ENCODE results near the gene PCK1.

Gene PCK1

DNA sequence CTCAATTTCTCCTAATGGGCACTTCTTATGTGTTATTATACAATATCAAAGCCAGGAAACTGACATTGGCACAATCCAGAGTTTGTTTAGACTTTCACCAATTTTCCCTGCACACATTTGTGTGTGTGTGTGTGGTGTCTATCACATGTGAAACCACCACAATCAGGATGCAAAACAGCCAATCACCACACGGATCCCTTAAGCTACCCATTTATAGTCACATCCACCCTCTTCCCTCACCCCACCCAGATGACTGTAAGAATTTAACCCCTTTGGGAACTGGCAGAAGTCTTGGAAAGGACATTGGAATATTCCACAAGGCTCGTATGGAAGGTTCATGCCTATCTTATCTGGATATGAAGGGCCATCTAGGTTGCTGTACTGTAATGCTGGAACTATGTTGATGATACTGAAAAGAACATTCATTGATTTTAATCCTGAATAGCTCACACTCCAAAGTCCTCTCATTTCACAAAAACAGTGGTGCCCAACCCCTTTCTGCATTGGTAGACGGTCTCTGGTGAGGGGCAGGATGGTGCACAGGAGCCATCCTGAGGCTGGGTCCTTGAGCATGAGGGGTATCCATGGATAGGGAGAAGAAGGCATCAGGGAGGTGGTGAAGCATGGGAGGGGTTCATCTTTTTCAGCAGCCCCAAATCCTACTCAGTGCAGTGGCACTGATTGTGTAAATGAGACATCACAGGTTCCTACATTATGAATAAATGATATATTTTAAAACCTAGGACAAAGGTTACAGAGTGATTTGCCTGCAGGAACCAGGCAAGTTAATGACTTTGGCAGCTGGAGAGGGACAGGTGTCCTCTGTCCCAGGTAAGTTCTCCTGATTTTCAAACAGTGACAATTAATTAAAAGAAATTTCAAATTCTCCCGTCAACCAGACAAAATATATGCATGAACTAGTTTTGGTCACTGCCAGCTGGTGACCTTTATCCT is 23.9 kb upstream of the PCK1 start:
- no peak for DNase-seq

DNA sequence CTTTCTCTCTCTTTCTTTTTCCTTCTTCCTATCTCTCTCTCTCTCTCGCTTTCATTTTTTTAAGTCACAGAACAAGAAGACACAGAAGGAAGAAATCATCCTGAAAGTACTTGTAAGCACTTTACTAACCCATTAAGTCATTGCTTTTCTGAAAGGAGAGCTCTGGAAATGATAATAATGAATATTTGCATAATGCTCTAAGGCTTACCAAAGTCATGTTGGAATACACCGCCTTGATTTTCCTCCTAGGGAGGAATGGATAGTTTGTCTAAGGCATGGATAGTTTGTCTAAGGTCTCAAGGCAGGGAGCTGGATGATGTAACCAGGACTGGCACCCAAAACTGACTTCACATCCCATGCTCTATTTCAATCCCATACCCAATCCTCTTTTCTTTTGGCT is 23.1 kb upstream of the PCK1 start:
- no peak for DNase-seq

GRCh38 chr20:57539889-57540288 is 21.0 kb upstream of the PCK1 start:
- no peak for DNase-seq

DNA sequence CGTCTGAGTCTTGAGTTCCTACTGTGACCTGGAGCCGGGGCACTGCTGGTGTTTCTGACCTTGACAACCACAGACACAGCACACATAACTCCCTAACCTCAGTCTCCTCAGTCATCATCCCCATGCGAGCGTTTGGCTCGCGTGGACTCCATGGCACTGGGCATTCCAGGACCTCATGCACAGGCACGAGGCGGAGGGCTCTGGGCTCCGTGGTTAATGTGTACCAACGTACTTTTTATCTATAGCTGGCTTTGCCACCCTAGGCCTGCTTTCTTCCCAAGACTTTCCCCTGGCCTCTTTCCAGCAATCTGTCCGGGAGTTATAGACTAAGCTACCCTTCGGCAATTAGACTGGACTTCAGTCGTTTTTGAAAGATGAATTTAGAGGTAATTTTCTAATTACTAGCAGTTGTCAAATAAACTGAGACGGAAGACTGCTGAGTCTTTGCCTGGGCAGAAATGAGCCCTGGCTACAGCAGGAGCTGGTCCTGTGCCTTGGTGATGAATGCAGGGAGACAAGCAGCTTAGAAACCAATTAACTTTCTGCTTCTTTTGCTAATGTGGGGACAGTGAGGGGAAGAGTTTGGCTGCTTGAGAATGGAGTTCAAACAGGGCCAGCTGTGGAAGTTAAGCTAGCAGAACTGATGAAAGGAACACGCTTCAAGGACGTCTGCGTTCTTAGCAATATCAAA is 19.9 kb upstream of the PCK1 start:
- no peak for DNase-seq

- DNase-seq: no peak
These were observed 17.2 kb upstream of the PCK1 start for GRCh38 chr20:57543754-57544153.

DNA sequence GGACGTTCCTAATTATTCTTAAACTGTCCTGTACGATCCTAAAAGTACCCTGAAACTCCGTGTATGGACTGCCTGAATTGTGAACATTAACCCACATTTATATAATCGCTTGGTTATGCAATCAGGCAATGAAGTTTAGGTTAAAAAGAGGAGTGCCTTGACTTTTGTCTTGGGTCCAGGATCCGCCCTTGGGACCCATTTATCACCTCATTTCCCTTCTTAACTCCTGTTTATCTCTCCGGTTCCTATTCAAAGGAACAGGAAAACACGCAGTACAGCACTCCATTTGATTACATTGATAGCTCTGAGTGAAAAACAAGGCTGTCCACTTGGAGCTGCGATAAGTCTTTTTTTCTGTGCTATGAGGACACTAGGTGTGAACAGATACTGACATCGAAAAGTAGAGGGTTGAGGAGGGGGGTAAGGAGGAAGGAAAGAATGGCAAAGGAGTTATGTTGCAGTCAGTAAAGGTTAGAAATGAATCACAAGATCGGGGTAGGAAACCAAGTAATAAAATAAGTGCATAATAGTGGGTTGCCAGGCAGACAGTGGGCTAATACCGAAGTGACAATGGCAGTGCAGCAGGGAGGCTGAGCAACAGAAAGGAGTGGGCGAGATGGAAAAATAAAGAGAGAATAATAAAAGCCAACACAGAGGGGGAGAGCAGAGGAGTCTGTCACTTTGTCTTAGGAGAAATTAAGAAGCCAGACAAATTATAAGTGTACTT is 15.9 kb upstream of the PCK1 start:
- no peak for DNase-seq

GRCh38 chr20:57545927-57546662 is 14.8 kb upstream of the PCK1 start:
- DNase-seq: no peak

DNA sequence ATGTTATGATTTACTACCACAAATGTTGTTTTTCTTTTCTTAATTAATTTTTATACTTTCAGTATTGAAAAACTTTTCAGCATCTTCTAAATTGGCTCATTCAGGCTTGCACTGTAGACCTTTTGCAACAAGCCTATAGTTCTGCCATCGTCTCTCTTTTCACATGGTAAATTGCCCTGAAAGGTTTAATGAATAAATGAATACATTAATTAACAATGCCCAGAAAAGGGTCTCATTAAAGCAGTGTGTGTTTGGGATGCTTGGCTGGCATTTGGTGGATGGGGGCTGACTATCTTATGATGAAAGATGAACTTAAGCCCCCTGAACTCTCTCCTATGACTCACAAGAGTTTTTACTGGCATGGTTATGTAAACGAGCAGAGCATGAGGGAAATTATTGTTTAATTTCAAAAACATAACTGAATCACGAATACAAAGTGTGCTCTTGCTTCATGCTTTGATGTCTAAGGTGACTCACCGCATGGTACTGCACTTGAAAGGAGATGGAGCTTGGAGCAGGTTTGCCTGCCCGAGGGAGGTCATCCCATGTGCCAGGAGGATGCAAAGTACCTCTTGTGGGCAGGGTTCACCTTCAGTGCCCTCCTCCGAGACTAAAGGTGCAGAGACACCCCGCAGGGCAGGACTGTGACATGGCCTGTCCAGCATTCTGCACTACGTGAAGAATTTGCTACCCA is 13.8 kb upstream of the PCK1 start:
- DNase-seq: no peak

- DNase-seq: no peak
These were observed 12.5 kb upstream of the PCK1 start for GRCh38 chr20:57548177-57549058.

- no peak for DNase-seq
These were observed 8.4 kb upstream of the PCK1 start for GRCh38 chr20:57552471-57552870.

GRCh38 chr20:57553376-57554018 is 7.4 kb upstream of the PCK1 start:
- DNase-seq: peak in 1 of 2 experiments; percentile 47

GRCh38 chr20:57555457-57556184 is 5.3 kb upstream of the PCK1 start:
- no peak for DNase-seq

GRCh38 chr20:57556980-57557274 is 4.0 kb upstream of the PCK1 start:
- DNase-seq: no peak

DNA sequence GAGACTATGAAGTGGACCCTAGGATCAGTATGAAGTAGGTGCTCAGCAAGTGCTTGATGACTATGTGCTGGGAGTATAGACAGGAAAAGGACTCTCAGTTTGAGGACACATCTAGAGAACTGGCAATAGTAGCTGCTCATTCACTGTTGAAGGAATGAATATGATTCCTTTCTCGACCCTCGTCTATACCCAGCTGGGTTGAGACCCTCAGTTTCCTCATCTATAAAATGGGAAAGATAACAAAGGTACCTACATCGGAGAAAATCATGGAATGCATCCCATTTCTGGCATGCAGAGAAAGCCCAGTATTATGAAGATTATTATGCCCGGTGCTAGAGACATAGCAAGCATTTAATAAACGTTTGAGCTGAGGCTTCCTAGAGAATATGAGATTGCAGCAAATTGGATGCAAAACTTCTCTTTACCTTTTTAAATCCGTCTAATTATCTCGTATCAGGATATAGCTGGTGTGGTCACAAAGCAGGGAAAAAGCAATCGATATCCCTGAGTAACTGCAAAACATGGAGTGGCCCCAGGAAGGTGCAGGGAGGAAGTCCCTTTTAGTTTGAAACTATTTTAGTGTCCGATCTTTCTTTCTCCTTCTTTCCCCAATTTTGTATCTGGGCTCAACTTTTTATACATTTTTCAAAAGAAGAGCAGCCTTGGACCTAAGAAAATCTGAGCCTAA is 2.8 kb upstream of the PCK1 start:
- no peak for DNase-seq

DNA sequence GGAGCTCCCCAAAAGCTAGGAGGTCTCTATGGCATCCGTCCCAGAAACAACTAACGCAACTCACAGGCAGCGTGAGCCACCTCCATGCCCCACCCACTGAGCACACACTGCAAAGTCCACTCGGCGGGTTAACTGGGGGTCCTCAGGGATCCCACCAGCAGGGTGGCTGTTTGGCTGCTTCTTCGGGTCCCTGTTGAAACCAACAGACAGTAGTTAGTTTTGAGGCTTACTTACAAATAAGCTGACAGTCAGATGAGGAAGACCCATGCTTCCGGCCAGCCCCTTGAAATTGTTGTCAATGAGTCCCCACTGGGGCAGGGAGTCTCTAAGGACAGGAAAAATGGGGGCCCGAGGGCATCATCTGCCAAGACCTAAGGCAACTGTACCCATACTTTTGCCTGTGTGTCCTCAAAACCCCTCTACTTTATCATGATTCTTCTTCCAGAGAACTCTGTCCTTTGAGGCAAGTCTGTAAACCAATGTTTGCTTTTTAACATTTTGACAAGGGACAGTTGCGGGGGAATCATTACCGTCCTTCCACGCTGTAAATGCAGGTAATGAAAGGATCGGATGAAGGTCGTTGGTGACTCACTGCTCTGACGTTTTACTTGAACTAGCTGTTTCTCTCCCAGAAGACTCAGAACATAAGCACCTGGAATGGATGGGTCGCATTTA is 2.2 kb upstream of the PCK1 start:
- DNase-seq: no peak

- DNase-seq: no peak
These were observed 1.6 kb upstream of the PCK1 start for GRCh38 chr20:57559289-57559634.

GRCh38 chr20:57559658-57560553 is 1.0 kb upstream of the PCK1 start:
- DNase-seq: no peak

Data from NCI-H1930 (cell line).